PC-9 (cell line): ENCODE measurements around the gene IKBKG. TPM values are rescaled to one million over a fixed set of nuclear protein-coding genes. Genes with fewer than 3 reads are reported as not detected.
"Not testable (repeated sequence)": the region's sequence is repeated elsewhere in the genome, so short reads cannot be mapped to it uniquely, and the experiment has no call there.

Experiments
- BruUV-seq: library from RNA; stranded (reverse); fragments of 400-500 nt; replicated peaks from 2 replicates; lab custom pipeline; 2021; lab: Mats Ljungman, UMichigan
- CTCF ChIA-PET: fragments of 300-600 bp; sonication (Branson Sonifier 250); formaldehyde crosslinking; loops from one replicate; lab custom pipeline; 2022; ENCODE audit warnings: antibody characterized with exemption; lab: Charles Lee
- POLR2A ChIA-PET: fragments of 300-600 bp; sonication (Branson Sonifier 250); formaldehyde crosslinking; loops from one replicate; lab custom pipeline; 2022; ENCODE audit warnings: antibody characterized with exemption; ENCODE audit not compliant: unreplicated experiment; lab: Charles Lee
- DNase-seq, 2 experiments: peaks; one replicate each; pipeline versions ENCODE4 v3.0.0 to v3.0.0-alpha.2; 2015 to 2022; ENCODE audit warnings: mixed read lengths in 1 of 2
- H2AFZ ChIP-seq: fragments of 200-600 bp; sonication (generic); 2 replicates; pipeline ENCODE4 v1.8.1; 2017; ENCODE audit warnings: antibody characterized with exemption
- H3F3A ChIP-seq: fragments of 200-600 bp; sonication (generic); 2 replicates; pipeline ENCODE4 v1.8.1; 2017; ENCODE audit warnings: antibody characterized with exemption, mild to moderate bottlenecking, low read depth; ENCODE audit not compliant: insufficient read depth
- H3K27ac ChIP-seq: fragments of 200-600 bp; sonication (generic); 2 replicates; pipeline ENCODE4 v1.6.1; 2016; ENCODE audit warnings: mixed run types
- H3K27me3 ChIP-seq: fragments of 200-600 bp; sonication (generic); 2 replicates; pipeline ENCODE4 v1.6.1; 2016; ENCODE audit warnings: low read depth, mixed run types; ENCODE audit not compliant: insufficient read depth
- H3K36me3 ChIP-seq: fragments of 200-600 bp; sonication (generic); 2 replicates; pipeline ENCODE4 v1.6.1; 2016; ENCODE audit warnings: low read depth, mixed run types
- H3K4me1 ChIP-seq: fragments of 200-600 bp; sonication (generic); replicated peaks from 2 replicates; pipeline ENCODE4 v1.6.1; 2016; ENCODE audit warnings: mixed run types; ENCODE audit not compliant: insufficient read depth
- H3K4me2 ChIP-seq: fragments of 200-600 bp; sonication (generic); 2 replicates; pipeline ENCODE4 v1.6.1; 2017; ENCODE audit warnings: mixed run types
- H3K4me3 ChIP-seq: fragments of 200-600 bp; sonication (generic); 2 replicates; pipeline ENCODE4 v1.6.1; 2016; ENCODE audit warnings: mixed run types
- H3K79me2 ChIP-seq: fragments of 200-600 bp; sonication (generic); 2 replicates; pipeline ENCODE4 v1.6.1; 2017; ENCODE audit warnings: low read depth, mixed run types
- H3K9me2 ChIP-seq: fragments of 200-600 bp; sonication (generic); 2 replicates; pipeline ENCODE4 v1.8.1; 2017; ENCODE audit warnings: mild to moderate bottlenecking; ENCODE audit not compliant: insufficient read depth
- H3K9me3 ChIP-seq: fragments of 200-600 bp; sonication (generic); 2 replicates; pipeline ENCODE4 v1.8.1; 2016; ENCODE audit warnings: low read depth; ENCODE audit not compliant: insufficient read depth
- H4K20me1 ChIP-seq: fragments of 200-600 bp; sonication (generic); 2 replicates; pipeline ENCODE4 v1.8.1; 2017; ENCODE audit not compliant: insufficient read depth
- intact Hi-C: fragments of 100-400 bp; cut with micrococcal nuclease; formaldehyde crosslinking; loops from one replicate; pipeline ENCODE4 v1.10.0; 2022; ENCODE audit not compliant: unreplicated experiment
- total RNA-seq: library from RNA; stranded (reverse); gene quantifications from 2 replicates; pipeline ENCODE4 v1.2.3, GENCODE V29; 2021

Gene IKBKG
- total RNA-seq, 1 experiment from 2014 or later = 68.3 TPM

GRCh38 chrX:154558896-154559295, 11.5 kb downstream of the IKBKG start:
- BruUV-seq, POLR2A ChIA-PET: not testable (repeated sequence)

GRCh38 chrX:154560326-154560725, 12.9 kb downstream of the IKBKG start:
- H3K4me2 ChIP-seq, H2AFZ ChIP-seq, H3K27me3 ChIP-seq, H4K20me1 ChIP-seq, DNase-seq, H3F3A ChIP-seq, H3K79me2 ChIP-seq, H3K9me2 ChIP-seq, BruUV-seq, H3K9me3 ChIP-seq, intact Hi-C loops, H3K4me1 ChIP-seq, H3K4me3 ChIP-seq, H3K27ac ChIP-seq, CTCF ChIA-PET, POLR2A ChIA-PET, H3K36me3 ChIP-seq: not testable (repeated sequence)

More at GRCh38 chrX:154558896-154559295, 11.5 kb downstream of the IKBKG start:
- H3F3A ChIP-seq, H3K4me1 ChIP-seq, H3K27ac ChIP-seq, H3K36me3 ChIP-seq, H2AFZ ChIP-seq, H3K9me3 ChIP-seq, H4K20me1 ChIP-seq, H3K9me2 ChIP-seq, H3K27me3 ChIP-seq, H3K4me3 ChIP-seq, H3K79me2 ChIP-seq, H3K4me2 ChIP-seq, DNase-seq, intact Hi-C loops, CTCF ChIA-PET: not testable (repeated sequence)

GRCh38 chrX:154562295-154562694, 14.9 kb downstream of the IKBKG start:
- CTCF ChIA-PET = not testable (repeated sequence)

GRCh38 chrX:154570361-154570760, 22.9 kb downstream of the IKBKG start:
- H3K36me3 ChIP-seq, BruUV-seq, CTCF ChIA-PET, H3K4me2 ChIP-seq, H3K4me1 ChIP-seq, H3K4me3 ChIP-seq, H3K27ac ChIP-seq, POLR2A ChIA-PET, H3K9me2 ChIP-seq, H4K20me1 ChIP-seq, intact Hi-C loops, H3F3A ChIP-seq, DNase-seq, H3K9me3 ChIP-seq, H3K79me2 ChIP-seq, H2AFZ ChIP-seq, H3K27me3 ChIP-seq: not testable (repeated sequence)

More at GRCh38 chrX:154562295-154562694, 14.9 kb downstream of the IKBKG start:
- H3F3A ChIP-seq, H3K4me3 ChIP-seq, H3K4me2 ChIP-seq, BruUV-seq, intact Hi-C loops, H3K79me2 ChIP-seq, H3K27ac ChIP-seq, H2AFZ ChIP-seq, H3K4me1 ChIP-seq, DNase-seq, H3K9me3 ChIP-seq, POLR2A ChIA-PET, H3K36me3 ChIP-seq, H3K9me2 ChIP-seq, H3K27me3 ChIP-seq, H4K20me1 ChIP-seq: not testable (repeated sequence)

- H3K4me3 ChIP-seq, H3K36me3 ChIP-seq, H2AFZ ChIP-seq, H3K4me1 ChIP-seq, DNase-seq, H3F3A ChIP-seq, H3K27me3 ChIP-seq, intact Hi-C loops, POLR2A ChIA-PET, CTCF ChIA-PET, H3K9me2 ChIP-seq, BruUV-seq, H3K9me3 ChIP-seq, H4K20me1 ChIP-seq, H3K4me2 ChIP-seq, H3K79me2 ChIP-seq, H3K27ac ChIP-seq: not testable (repeated sequence)
These were observed 25.6 kb downstream of the IKBKG start for GRCh38 chrX:154573061-154573460.

GRCh38 chrX:154575076-154575475, 27.7 kb downstream of the IKBKG start:
- CTCF ChIA-PET, POLR2A ChIA-PET, intact Hi-C loops, H3K4me1 ChIP-seq, H3K4me3 ChIP-seq, H3K9me3 ChIP-seq, H3K27ac ChIP-seq, DNase-seq, H3K9me2 ChIP-seq, H3K4me2 ChIP-seq, H3K36me3 ChIP-seq, H2AFZ ChIP-seq, H4K20me1 ChIP-seq, H3K79me2 ChIP-seq, BruUV-seq, H3F3A ChIP-seq, H3K27me3 ChIP-seq: not testable (repeated sequence)

GRCh38 chrX:154582994-154583393, 35.6 kb downstream of the IKBKG start:
- H3K79me2 ChIP-seq, POLR2A ChIA-PET, H3F3A ChIP-seq, H3K9me3 ChIP-seq, H3K9me2 ChIP-seq, H3K4me1 ChIP-seq, CTCF ChIA-PET, H2AFZ ChIP-seq, intact Hi-C loops, H3K4me3 ChIP-seq, BruUV-seq, H3K27me3 ChIP-seq, H3K27ac ChIP-seq, DNase-seq, H3K4me2 ChIP-seq, H4K20me1 ChIP-seq, H3K36me3 ChIP-seq: not testable (repeated sequence)
